WTC11 (cell line): Measurements from ENCODE around the gene CLEC16A.

Experiments
- CTCF ChIP-seq: fragments of 200-600 bp; IDR thresholded peaks from 2 replicates; pipeline ENCODE4 v1.8.0; 2022; ENCODE audit warnings: antibody characterized with exemption
- E2F5 ChIP-seq: sonication (generic); formaldehyde crosslinking; IDR thresholded peaks from 2 replicates; pipeline ENCODE4 v1.8.1; 2022; ENCODE audit warnings: mild to moderate bottlenecking, moderate library complexity, missing genetic modification reagents
- GABPB1 ChIP-seq: sonication (generic); formaldehyde crosslinking; IDR thresholded peaks from 2 replicates; pipeline ENCODE4 v1.8.1; 2023; ENCODE audit warnings: mild to moderate bottlenecking, missing genetic modification reagents
- IRF2 ChIP-seq: sonication (generic); formaldehyde crosslinking; IDR thresholded peaks from 2 replicates; pipeline ENCODE4 v1.8.0; 2022; ENCODE audit warnings: low read depth, missing genetic modification reagents, borderline replicate concordance
- ZNF671 ChIP-seq: fragments of 250-450 bp; sonication (Bioruptor Pico); IDR thresholded peaks from 2 replicates; pipeline ENCODE4 v1.8.0; 2021; ENCODE audit warnings: mild to moderate bottlenecking
- TF ChIP-seq, protein P1 (sequence below): sonication (generic); formaldehyde crosslinking; IDR thresholded peaks from 2 replicates; pipeline ENCODE4 v1.8.0; 2022; ENCODE audit warnings: mild to moderate bottlenecking, missing genetic modification reagents

- no peak for TF ChIP-seq CTCF
- TF ChIP-seq GABPB1 (CRISPR knock-in tag) = no peak
- TF ChIP-seq E2F5 (CRISPR knock-in tag) = no peak
- TF ChIP-seq, protein P1, sequence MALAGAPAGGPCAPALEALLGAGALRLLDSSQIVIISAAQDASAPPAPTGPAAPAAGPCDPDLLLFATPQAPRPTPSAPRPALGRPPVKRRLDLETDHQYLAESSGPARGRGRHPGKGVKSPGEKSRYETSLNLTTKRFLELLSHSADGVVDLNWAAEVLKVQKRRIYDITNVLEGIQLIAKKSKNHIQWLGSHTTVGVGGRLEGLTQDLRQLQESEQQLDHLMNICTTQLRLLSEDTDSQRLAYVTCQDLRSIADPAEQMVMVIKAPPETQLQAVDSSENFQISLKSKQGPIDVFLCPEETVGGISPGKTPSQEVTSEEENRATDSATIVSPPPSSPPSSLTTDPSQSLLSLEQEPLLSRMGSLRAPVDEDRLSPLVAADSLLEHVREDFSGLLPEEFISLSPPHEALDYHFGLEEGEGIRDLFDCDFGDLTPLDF (CRISPR knock-in tag) = no peak
- TF ChIP-seq IRF2 (CRISPR knock-in tag) = no peak
- no peak for TF ChIP-seq ZNF671 (CRISPR knock-in tag)
Observed at GRCh38 chr16:11100239-11100750, 155.9 kb downstream of the CLEC16A start.
